ENCODE results near the gene ANO9.
A peak's percentile ranks its signal among the peaks of the same experiment; 100 is the strongest.
"Not testable (repeated sequence)": the region's sequence is repeated elsewhere in the genome, so short reads cannot be mapped to it uniquely, and the experiment has no call there.

ANO9 gene

GRCh38 chr11:433641-434040 lies 8.2 kb downstream of the ANO9 start:
- no peak for DNase-seq

GRCh38 chr11:433111-433510 lies 8.7 kb downstream of the ANO9 start:
- no peak for DNase-seq

- DNase-seq: no peak
Observed at GRCh38 chr11:432501-433100, 9.2 kb downstream of the ANO9 start.

GRCh38 chr11:431921-432320 lies 9.9 kb downstream of the ANO9 start:
- no peak for DNase-seq

GRCh38 chr11:429931-430456 lies 11.8 kb downstream of the ANO9 start:
- DNase-seq: no peak

- DNase-seq: no peak
Observed at GRCh38 chr11:429391-429790, 12.4 kb downstream of the ANO9 start.

- DNase-seq: no peak
Observed at GRCh38 chr11:428295-428694, 13.5 kb downstream of the ANO9 start.

DNA sequence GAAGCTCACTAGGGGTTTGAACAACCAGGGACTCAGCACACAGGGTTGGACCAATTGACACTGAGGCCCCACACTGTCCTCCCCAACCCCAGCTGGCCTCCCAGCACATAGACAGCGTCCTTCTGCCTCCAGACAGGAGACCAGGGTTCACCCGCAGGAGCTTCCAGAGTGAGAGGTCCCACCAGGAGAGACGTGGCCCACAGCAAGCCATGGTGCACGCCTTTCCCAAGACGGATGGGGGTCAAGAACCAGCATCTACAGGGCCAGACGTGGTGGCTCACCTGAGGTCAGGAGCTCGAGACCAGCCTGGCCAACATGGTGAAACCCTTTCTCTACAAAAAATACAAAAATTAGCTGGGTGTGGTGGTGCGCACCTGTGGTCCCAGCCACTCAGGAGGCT lies 15.0 kb downstream of the ANO9 start:
- no peak for DNase-seq

DNA sequence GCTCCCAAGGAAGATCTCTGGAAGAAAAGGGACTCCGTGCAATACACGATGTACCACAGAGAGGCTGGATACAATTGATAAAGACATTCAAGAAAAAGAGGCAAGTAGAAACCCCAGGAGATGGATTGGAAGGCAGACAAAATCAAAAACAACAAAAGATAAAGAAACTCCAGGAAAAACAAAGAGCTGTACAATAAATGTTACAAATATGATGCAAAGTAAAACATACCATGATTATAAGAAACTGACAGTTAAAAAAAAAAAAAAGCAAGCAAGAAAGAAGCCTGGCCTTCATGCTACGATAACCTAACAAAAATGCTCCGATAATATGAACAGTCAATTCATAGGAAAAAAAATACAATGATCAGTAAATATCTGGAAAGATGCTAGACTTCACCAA lies 16.5 kb downstream of the ANO9 start:
- DNase-seq: no peak

DNA sequence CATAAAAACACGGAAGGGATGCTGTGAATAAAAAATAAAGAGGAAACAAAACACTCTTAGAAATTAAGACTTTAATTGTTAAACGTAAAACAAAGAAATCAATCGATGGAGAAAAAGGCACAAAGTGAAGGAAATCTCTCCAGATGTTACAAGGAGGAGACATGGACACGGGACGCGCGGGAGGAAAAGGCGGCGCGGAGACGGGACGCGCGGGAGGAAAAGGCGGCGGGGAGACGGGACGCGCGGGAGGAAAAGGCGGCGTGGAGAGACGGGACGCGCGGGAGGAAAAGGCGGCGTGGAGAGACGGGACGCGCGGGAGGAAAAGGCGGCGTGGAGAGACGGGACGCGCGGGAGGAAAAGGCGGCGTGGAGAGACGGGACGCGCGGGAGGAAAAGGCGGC lies 17.0 kb downstream of the ANO9 start:
- not testable (repeated sequence) for DNase-seq

DNA sequence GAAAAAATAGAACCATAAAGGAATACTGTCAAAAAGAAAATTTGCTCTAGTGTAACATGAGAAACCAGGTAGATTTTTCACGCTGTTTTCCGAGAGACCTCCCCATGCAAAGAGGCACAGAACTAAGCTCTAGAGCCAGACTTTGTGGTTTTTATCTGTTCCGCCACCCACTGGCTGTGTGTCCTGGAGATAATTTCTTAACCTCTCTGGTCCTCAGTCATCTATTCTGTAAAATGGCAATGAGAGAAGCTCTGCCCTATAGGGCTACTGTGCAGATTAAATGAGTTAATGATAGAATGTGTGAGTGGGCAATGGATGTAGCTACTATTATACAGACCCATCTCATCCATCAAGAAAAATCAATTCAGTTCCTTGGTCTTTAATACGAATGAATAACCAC lies 17.6 kb downstream of the ANO9 start:
- DNase-seq: no peak

DNA sequence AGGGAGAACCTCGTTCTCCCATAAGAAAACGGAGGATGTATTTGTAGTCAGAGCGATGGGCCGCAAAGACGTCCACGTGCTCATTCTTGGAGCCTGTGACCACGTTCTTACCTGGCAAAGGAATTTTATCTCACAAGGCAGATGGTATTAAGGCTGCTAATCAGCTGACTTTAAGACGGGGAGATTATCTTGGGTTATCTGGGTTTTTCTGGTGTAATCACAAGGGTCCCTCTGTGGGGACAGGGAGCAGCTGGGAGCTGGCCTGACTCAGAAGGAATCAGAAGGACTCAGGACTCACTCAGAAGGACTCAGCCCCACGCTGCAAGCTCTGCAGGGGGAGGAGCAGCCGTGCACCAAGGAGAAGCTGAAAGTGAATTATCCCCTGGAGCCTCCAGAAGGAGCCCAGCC lies 19.6 kb downstream of the ANO9 start:
- DNase-seq: no peak

DNA sequence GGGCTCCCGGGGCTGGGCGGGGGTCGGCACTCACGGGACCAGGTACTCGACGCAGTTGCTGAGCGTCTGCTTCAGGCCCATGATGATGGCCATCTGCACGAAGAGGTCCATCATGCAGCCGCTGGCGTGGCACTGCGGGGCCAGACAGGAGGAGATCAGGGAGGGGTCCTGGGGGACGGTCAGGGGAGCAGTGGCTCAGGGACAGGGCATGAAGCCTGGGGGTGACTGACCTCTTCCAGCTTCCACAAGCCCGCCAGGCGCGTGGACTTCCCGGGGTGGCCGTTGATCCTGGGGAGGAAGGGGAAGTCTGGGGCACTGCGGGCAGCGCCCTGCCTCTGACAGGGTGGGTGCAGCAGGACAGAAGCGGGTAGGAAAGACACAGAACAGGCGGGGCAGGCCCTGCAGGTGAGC lies 20.9 kb downstream of the ANO9 start:
- no peak for DNase-seq

- no peak for DNase-seq
Observed at GRCh38 chr11:420054-420910, 21.5 kb downstream of the ANO9 start.

GRCh38 chr11:419248-420005 lies 22.4 kb downstream of the ANO9 start:
- DNase-seq: no peak

DNA sequence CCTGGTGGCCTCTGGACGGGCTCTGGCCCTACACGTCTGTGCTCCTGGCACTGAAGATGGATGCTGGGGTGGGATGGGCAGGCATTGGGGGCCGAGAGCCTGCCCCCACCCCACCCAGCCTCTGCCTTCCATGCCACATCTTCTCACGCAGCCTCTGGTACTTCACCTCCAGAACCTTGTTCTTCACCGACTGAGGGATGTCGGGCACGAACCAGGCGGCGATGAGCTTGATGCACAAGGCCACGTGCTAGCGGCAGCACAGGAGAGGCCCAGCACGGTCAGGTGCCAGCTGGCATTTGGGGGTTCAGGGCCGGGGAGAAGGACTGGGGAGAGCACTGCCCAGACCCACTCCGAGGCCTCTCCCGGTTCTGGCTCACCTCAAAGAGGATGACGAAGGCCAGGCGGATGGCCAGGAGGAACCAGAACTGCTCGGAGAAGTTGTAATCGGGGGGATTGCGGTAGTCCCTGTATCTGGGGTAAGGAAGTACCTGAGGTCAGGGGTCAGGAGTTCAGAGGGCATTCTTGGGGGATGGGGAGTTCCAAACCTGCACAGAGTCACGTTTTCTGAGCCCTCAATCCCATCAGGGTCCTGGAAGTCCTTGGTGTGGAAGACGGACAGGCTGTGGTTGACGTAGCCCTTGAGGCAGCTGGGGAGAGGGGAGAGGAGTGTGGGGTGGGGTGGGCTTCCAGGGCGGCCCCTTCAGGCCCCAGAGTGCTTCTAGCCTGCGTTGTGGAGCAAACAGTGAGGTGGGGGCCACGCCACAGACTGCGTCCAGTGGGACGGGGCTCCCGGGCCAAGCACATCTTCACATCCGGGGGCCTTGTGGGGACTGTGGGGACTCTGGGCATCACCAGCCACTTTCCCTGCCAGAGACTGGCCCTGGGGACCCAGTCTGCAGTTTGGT lies 23.2 kb downstream of the ANO9 start:
- DNase-seq: no peak

GRCh38 chr11:417652-418342 lies 24.0 kb downstream of the ANO9 start:
- DNase-seq: no peak

- peak; percentile 38 for DNase-seq
Observed at GRCh38 chr11:416757-417621, 24.8 kb downstream of the ANO9 start.

GRCh38 chr11:416051-416756 lies 25.6 kb downstream of the ANO9 start:
- no peak for DNase-seq

DNA sequence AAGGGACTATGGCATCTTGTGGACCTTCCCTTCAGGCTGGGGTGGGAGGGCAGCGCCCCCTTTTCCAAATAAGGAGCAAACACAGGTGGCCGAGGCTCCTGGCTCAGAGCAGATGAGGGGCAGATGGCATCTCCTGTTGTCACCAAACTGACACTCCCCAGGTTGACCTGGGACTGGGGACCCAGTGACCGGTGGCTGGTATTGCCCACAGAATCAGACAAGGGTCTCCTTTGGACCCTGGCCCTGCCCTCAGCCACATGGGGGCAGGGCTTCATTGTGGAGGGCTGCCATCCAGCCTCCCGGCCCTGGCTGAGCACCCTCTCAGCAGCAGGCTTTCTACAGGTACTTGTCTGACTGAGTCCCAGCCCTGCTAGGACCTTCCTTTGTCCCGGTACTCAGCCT lies 26.2 kb downstream of the ANO9 start:
- no peak for DNase-seq
